AG09319 (cell line): ENCODE measurements around the gene PTPN21.

Experiments used
- DNase-seq: peaks from one replicate; pipeline ENCODE4 v3.0.0-alpha.2; 2010; ENCODE audit warnings: low read depth; ENCODE audit errors: extremely low read depth
- CTCF ChIP-seq: IDR thresholded peaks from 2 replicates; pipeline ENCODE4 v1.5.1; 2011; ENCODE audit warnings: low read depth, mild to moderate bottlenecking, inconsistent platforms, low read length, moderate library complexity

Gene PTPN21

GRCh38 chr14:88503754-88504406 is 50.9 kb downstream of the PTPN21 start:
- DNase-seq, result no peak
- TF ChIP-seq CTCF, result no peak

GRCh38 chr14:88502740-88503139 is 52.1 kb downstream of the PTPN21 start:
- TF ChIP-seq CTCF, result no peak
- no peak for DNase-seq

GRCh38 chr14:88500611-88501010 is 54.2 kb downstream of the PTPN21 start:
- no peak for DNase-seq
- TF ChIP-seq CTCF, result no peak

- DNase-seq, result no peak
- no peak for TF ChIP-seq CTCF
Observed at GRCh38 chr14:88499225-88499624, 55.6 kb downstream of the PTPN21 start.

- DNase-seq, result no peak
- TF ChIP-seq CTCF, result no peak
Observed at GRCh38 chr14:88496414-88496813, 58.4 kb downstream of the PTPN21 start.

- no peak for TF ChIP-seq CTCF
Observed at GRCh38 chr14:88493392-88494185, 61.2 kb downstream of the PTPN21 start.

More at GRCh38 chr14:88493392-88494185, 61.2 kb downstream of the PTPN21 start:
- DNase-seq, result no peak
